ENCODE results near the gene HMX3. TPM values are rescaled to one million over a fixed set of nuclear protein-coding genes. Genes with fewer than 3 reads are reported as not detected.

HMX3 gene
- total and polyA plus RNA-seq, 4 donors: 0.20 to 0.59 (median 0.27) TPM; not detected in 1

GRCh38 chr10:123101872-123102271, 33.9 kb upstream of the HMX3 start:
- Histone ChIP-seq H3K4me1 (ENCODE audit: control insufficient read depth, insufficient read depth, low read length) (no peaks in the 10 kb centered on the region), H3K27ac (ENCODE audit: low read depth, low read length) (no peak overlapping the region), H3K27me3 (ENCODE audit: control insufficient read depth, insufficient read depth, low read length) (peaks cover 3% of the 10 kb centered on the region), H3K4me3 (ENCODE audit: low read depth, low read length) (no peak overlapping the region), H3K9me3 (ENCODE audit: control insufficient read depth, insufficient read depth, low read length) (no peaks in the 10 kb centered on the region), H3K36me3 (ENCODE audit: control insufficient read depth, insufficient read depth, low read length) (no peaks in the 10 kb centered on the region)
- no peak for DNase-seq (ENCODE audit: low read depth in 4 of 6, low spot score in 6 of 6)
- 84% methylated on average over 9 of the region's 9 CpGs for WGBS (ENCODE audit: insufficient coverage)

GRCh38 chr10:123102673-123103072, 33.1 kb upstream of the HMX3 start:
- H3K27me3 ChIP-seq (ENCODE audit: control insufficient read depth, insufficient read depth, low read length): peaks cover 2% of the 10 kb centered on the region

GRCh38 chr10:123103944-123104343, 31.8 kb upstream of the HMX3 start:
- Histone ChIP-seq H3K4me1 (ENCODE audit: control insufficient read depth, insufficient read depth, low read length) (no peaks in the 10 kb centered on the region), H3K27ac (ENCODE audit: low read depth, low read length) (no peak overlapping the region), H3K9me3 (ENCODE audit: control insufficient read depth, insufficient read depth, low read length) (no peaks in the 10 kb centered on the region), H3K27me3 (ENCODE audit: control insufficient read depth, insufficient read depth, low read length) (no peaks in the 10 kb centered on the region), H3K36me3 (ENCODE audit: control insufficient read depth, insufficient read depth, low read length) (no peaks in the 10 kb centered on the region), H3K4me3 (ENCODE audit: low read depth, low read length) (no peak overlapping the region)
- DNase-seq (ENCODE audit: low read depth in 4 of 6, low spot score in 6 of 6): no peak
- whole genome bisulfite sequencing (ENCODE audit: insufficient coverage): 78% methylated on average over 7 of the region's 9 CpGs

More at GRCh38 chr10:123102673-123103072, 33.1 kb upstream of the HMX3 start:
- H3K36me3 ChIP-seq (ENCODE audit: control insufficient read depth, insufficient read depth, low read length): no peaks in the 10 kb centered on the region
- H3K9me3 ChIP-seq (ENCODE audit: control insufficient read depth, insufficient read depth, low read length): no peaks in the 10 kb centered on the region
- no peaks in the 10 kb centered on the region for H3K4me1 ChIP-seq (ENCODE audit: control insufficient read depth, insufficient read depth, low read length)
- no peak overlapping the region for H3K4me3 ChIP-seq (ENCODE audit: low read depth, low read length)
- 64% methylated on average over 2 of the region's 2 CpGs for WGBS (ENCODE audit: insufficient coverage)
- DNase-seq (ENCODE audit: low read depth in 4 of 6, low spot score in 6 of 6): no peak
- no peak overlapping the region for H3K27ac ChIP-seq (ENCODE audit: low read depth, low read length)

- Histone ChIP-seq H3K4me3 (ENCODE audit: low read depth, low read length) (no peak overlapping the region), H3K9me3 (ENCODE audit: control insufficient read depth, insufficient read depth, low read length) (no peaks in the 10 kb centered on the region), H3K4me1 (ENCODE audit: control insufficient read depth, insufficient read depth, low read length) (no peaks in the 10 kb centered on the region), H3K27me3 (ENCODE audit: control insufficient read depth, insufficient read depth, low read length) (no peaks in the 10 kb centered on the region), H3K36me3 (ENCODE audit: control insufficient read depth, insufficient read depth, low read length) (no peaks in the 10 kb centered on the region), H3K27ac (ENCODE audit: low read depth, low read length) (no peak overlapping the region)
- WGBS (ENCODE audit: insufficient coverage): 86% methylated on average over 5 of the region's 7 CpGs
- DNase-seq (ENCODE audit: low read depth in 4 of 6, low spot score in 6 of 6): no peak
These were observed 26.3 kb upstream of the HMX3 start for GRCh38 chr10:123109466-123109865.

GRCh38 chr10:123117644-123118417, 17.9 kb upstream of the HMX3 start:
- Histone ChIP-seq H3K9me3 (ENCODE audit: control insufficient read depth, insufficient read depth, low read length) (no peaks in the 10 kb centered on the region), H3K27me3 (ENCODE audit: control insufficient read depth, insufficient read depth, low read length) (peaks cover 15% of the 10 kb centered on the region), H3K36me3 (ENCODE audit: control insufficient read depth, insufficient read depth, low read length) (no peaks in the 10 kb centered on the region), H3K4me1 (ENCODE audit: control insufficient read depth, insufficient read depth, low read length) (peaks cover 10% of the 10 kb centered on the region), H3K27ac (ENCODE audit: low read depth, low read length) (no peak overlapping the region), H3K4me3 (ENCODE audit: low read depth, low read length) (no peak overlapping the region)
- DNase-seq (ENCODE audit: low read depth in 4 of 6, low spot score in 6 of 6): peak in 1 of 6 donors; percentile 21
- 21% methylated on average over 18 of the region's 26 CpGs for WGBS (ENCODE audit: insufficient coverage)

GRCh38 chr10:123119081-123119480, 16.7 kb upstream of the HMX3 start:
- 80% methylated on average over 7 of the region's 8 CpGs for WGBS (ENCODE audit: insufficient coverage)
- H3K27ac ChIP-seq (ENCODE audit: low read depth, low read length): no peak overlapping the region
- H3K9me3 ChIP-seq (ENCODE audit: control insufficient read depth, insufficient read depth, low read length): no peaks in the 10 kb centered on the region
- peaks cover 10% of the 10 kb centered on the region for H3K4me1 ChIP-seq (ENCODE audit: control insufficient read depth, insufficient read depth, low read length)
- H3K36me3 ChIP-seq (ENCODE audit: control insufficient read depth, insufficient read depth, low read length): no peaks in the 10 kb centered on the region
- DNase-seq (ENCODE audit: low read depth in 4 of 6, low spot score in 6 of 6): no peak
- H3K27me3 ChIP-seq (ENCODE audit: control insufficient read depth, insufficient read depth, low read length): peaks cover 15% of the 10 kb centered on the region
- H3K4me3 ChIP-seq (ENCODE audit: low read depth, low read length): no peak overlapping the region

GRCh38 chr10:123126246-123126645, 9.5 kb upstream of the HMX3 start:
- Histone ChIP-seq H3K27me3 (ENCODE audit: control insufficient read depth, insufficient read depth, low read length) (peaks cover 28% of the 10 kb centered on the region), H3K4me3 (ENCODE audit: low read depth, low read length) (no peak overlapping the region), H3K4me1 (ENCODE audit: control insufficient read depth, insufficient read depth, low read length) (no peaks in the 10 kb centered on the region), H3K9me3 (ENCODE audit: control insufficient read depth, insufficient read depth, low read length) (no peaks in the 10 kb centered on the region), H3K36me3 (ENCODE audit: control insufficient read depth, insufficient read depth, low read length) (no peaks in the 10 kb centered on the region), H3K27ac (ENCODE audit: low read depth, low read length) (no peak overlapping the region)
- 92% methylated on average over 3 of the region's 5 CpGs for WGBS (ENCODE audit: insufficient coverage)
- DNase-seq (ENCODE audit: low read depth in 4 of 6, low spot score in 6 of 6): no peak

GRCh38 chr10:123129618-123130271, 6.0 kb upstream of the HMX3 start:
- Histone ChIP-seq H3K27me3 (ENCODE audit: control insufficient read depth, insufficient read depth, low read length) (peaks cover 63% of the 10 kb centered on the region), H3K4me3 (ENCODE audit: low read depth, low read length) (no peak overlapping the region), H3K4me1 (ENCODE audit: control insufficient read depth, insufficient read depth, low read length) (peaks cover 19% of the 10 kb centered on the region), H3K36me3 (ENCODE audit: control insufficient read depth, insufficient read depth, low read length) (no peaks in the 10 kb centered on the region), H3K9me3 (ENCODE audit: control insufficient read depth, insufficient read depth, low read length) (no peaks in the 10 kb centered on the region), H3K27ac (ENCODE audit: low read depth, low read length) (no peak overlapping the region)
- WGBS (ENCODE audit: insufficient coverage): 71% methylated on average over 3 of the region's 4 CpGs
- no peak for DNase-seq (ENCODE audit: low read depth in 4 of 6, low spot score in 6 of 6)

- peak in 5 of 6 donors; percentile 81 to 96 (median 83) for DNase-seq (ENCODE audit: low read depth in 4 of 6, low spot score in 6 of 6)
These were observed 2.9 kb upstream of the HMX3 start for GRCh38 chr10:123132576-123133477.

More at GRCh38 chr10:123132576-123133477, 2.9 kb upstream of the HMX3 start:
- H3K4me3 ChIP-seq (ENCODE audit: low read depth, low read length): peak overlapping the region; percentile 27
- H3K36me3 ChIP-seq (ENCODE audit: control insufficient read depth, insufficient read depth, low read length): no peaks in the 10 kb centered on the region
- H3K27ac ChIP-seq (ENCODE audit: low read depth, low read length): no peak overlapping the region
- H3K9me3 ChIP-seq (ENCODE audit: control insufficient read depth, insufficient read depth, low read length): no peaks in the 10 kb centered on the region
- 2% methylated on average over 45 of the region's 48 CpGs for WGBS (ENCODE audit: insufficient coverage)
- H3K4me1 ChIP-seq (ENCODE audit: control insufficient read depth, insufficient read depth, low read length): peaks cover 48% of the 10 kb centered on the region
- H3K27me3 ChIP-seq (ENCODE audit: control insufficient read depth, insufficient read depth, low read length): peaks cover 91% of the 10 kb centered on the region
